ENCODE results near the gene ATP2B3.

GRCh38 chrX:153544727-153545126 lies 27.3 kb downstream of the ATP2B3 start:
- TF ChIP-seq ZNF274 (IDR thresholded peaks at IDR 0.05; ENCODE audit: low read depth, low read length) (no peak), YY1 (IDR thresholded peaks at IDR 0.05; ENCODE audit: insufficient read depth, insufficient read length) (no peak), SUZ12 (IDR thresholded peaks at IDR 0.05; ENCODE audit: extremely low read depth, insufficient read depth, insufficient read length) (no peak)

Data from NT2/D1 (cell line).